Adrenal gland (tissue), 12 donors: ENCODE measurements around the gene TJP2. TPM values are rescaled to one million over a fixed set of nuclear protein-coding genes. Genes with fewer than 3 reads are reported as not detected.

Experiments
- DNase-seq, 7 donors: peaks; one replicate each; pipeline ENCODE4 v3.0.0-alpha.2; 2019 to 2020
- H3K27ac ChIP-seq, 5 donors: fragments of 200-600 bp; sonication (generic) in 4 of 5; 1 replicate in 3 of 5; 2 replicates in 2 of 5; pipeline versions ENCODE4 v1.5.1 to v1.8.0; 2016 to 2020; ENCODE audit warnings: mild to moderate bottlenecking in 1 of 5
- H3K27me3 ChIP-seq: fragments of 200-600 bp; 2 replicates; pipeline ENCODE4 v1.8.0; 2021
- H3K36me3 ChIP-seq, 2 donors: fragments of 200-600 bp; replicated peaks in 1 of 2; 1 replicate in 1 of 2; 2 replicates in 1 of 2; pipeline versions ENCODE4 v1.5.1 to v1.8.0; 2018 to 2022
- H3K4me1 ChIP-seq, 2 donors: fragments of 200-600 bp; replicated peaks in 1 of 2; 1 replicate in 1 of 2; 2 replicates in 1 of 2; pipeline versions ENCODE4 v1.5.1 to v1.8.0; 2018 to 2021
- H3K4me3 ChIP-seq, 4 donors: fragments of 200-600 bp; sonication (generic) in 3 of 4; one replicate each; pipeline ENCODE4 v1.5.1; 2016 to 2018
- H3K9me3 ChIP-seq, 3 donors: fragments of 200-600 bp; sonication (generic) in 1 of 3; replicated peaks in 1 of 3; 1 replicate in 2 of 3; 2 replicates in 1 of 3; pipeline versions ENCODE4 v1.5.1 to v1.8.0; 2016 to 2021
- CTCF ChIP-seq, 6 experiments: fragments of 450-650 bp in 4 of 6; fragments of 200-600 bp in 2 of 6; sonication (generic) in 1 of 6; IDR thresholded peaks; 1 replicate in 5 of 6; 2 replicates in 1 of 6; pipeline versions ENCODE4 v1.5.1 to v1.8.0; 2016 to 2021; ENCODE audit warnings: antibody characterized with exemption in 6 of 6, mild to moderate bottlenecking in 2 of 6, moderate library complexity in 1 of 6
- POLR2A ChIP-seq, 2 donors: fragments of 450-650 bp; IDR thresholded peaks; one replicate each; pipeline ENCODE4 v1.6.1; 2017; ENCODE audit warnings: antibody characterized with exemption in 2 of 2, mild to moderate bottlenecking in 2 of 2, moderate library complexity in 1 of 2
- WGBS, 4 donors: extraction: QIAGEN DNeasy Blood & Tissue Kit in 2 of 4; methylation state at CpG; one replicate each; pipeline versions ENCODE4 v1.1.5 to v1.1.7; 2013 to 2017; 5-methylcytosine and 5-hydroxymethylcytosine counted together
- intact Hi-C, 2 donors: fragments of 100-400 bp; cut with DNase I; formaldehyde crosslinking; loops; one replicate each; pipeline versions ENCODE4 v1.14.1 to v1.15.0; 2022 to 2023
- polyA plus RNA-seq, 3 donors: library from polyadenylated mRNA; stranded (reverse); fragments of 200-250 nt in 2 of 3; fragments of 350-450 nt in 1 of 3; fragmentation: Illumina TruSeq in 1 of 3; extraction: RNeasy Lipid Tissue Mini Kit (QIAGEN cat#74804) in 1 of 3; gene quantifications; one replicate each; pipeline ENCODE4 v1.2.3, GENCODE V29; 2013 to 2014
- total RNA-seq, 9 donors: library from RNA; depleted of rRNA in 4 of 9; stranded (reverse); fragments of >200 nt in 4 of 9; fragments of 120-200 nt in 1 of 9; fragmentation: NEBNext Ultra II Directional in 1 of 9; extraction: Animal tissue kit (Norgen Biotek cat#: 25700) in 1 of 9; gene quantifications; one replicate each; pipeline versions ENCODE4 v1.1.0 to v1.2.4, GENCODE V29; 2013 to 2023
- donor health status: healthy with polysubstance abuse.
- donor health status: Bipolar disorder and iron deficiency.
- donor health status: DM: yes; HTN: yes; CAD: no.
- donor health status: DM: no; HTN: no; CAD: no.
- donor health status: DM: no; HTN: no; CAD: no.
- donor health status: DM: yes; HTN: yes; CAD: no.

The TJP2 gene
- total and polyA plus RNA-seq, 12 donors = 14.5 to 108 (median 30.2) TPM

DNA sequence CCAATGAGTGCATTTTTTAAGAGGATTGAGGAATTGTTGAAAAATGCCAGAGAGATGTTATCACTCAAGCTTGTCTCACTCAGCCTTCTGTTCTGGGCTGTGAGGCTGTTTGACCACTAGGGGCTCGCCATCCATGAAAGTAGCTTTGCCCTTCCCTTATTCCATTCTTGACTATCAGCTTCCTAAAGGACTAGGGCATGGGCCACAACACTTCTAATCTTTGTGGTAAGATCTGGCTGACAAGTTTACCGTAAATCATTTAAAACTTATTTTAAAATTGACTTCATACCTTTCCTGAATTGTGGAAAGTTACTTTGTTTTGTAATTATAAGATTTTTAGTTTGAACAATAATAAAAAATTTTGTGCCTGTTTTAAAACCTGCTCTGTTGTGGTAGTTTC, 49.5 kb downstream of the TJP2 start:
- H3K4me1 ChIP-seq = no peaks in the 10 kb centered on the region
- TF ChIP-seq CTCF (IDR thresholded peaks at IDR 0.05) (peak; percentile 47 to 63 (median 58)), POLR2A (IDR thresholded peaks at IDR 0.05) (no peak)
- no peaks in the 10 kb centered on the region for H3K9me3 ChIP-seq
- no peak overlapping the region for H3K4me3 ChIP-seq
- WGBS, 4 donors = 50 to 70% (median 67%) methylated on average over 2 of the region's 2 CpGs
- H3K27ac ChIP-seq = no peak overlapping the region
- peaks cover 0 to 36% of the 10 kb centered on the region in 2 donors for H3K36me3 ChIP-seq
- no peaks in the 10 kb centered on the region for H3K27me3 ChIP-seq
- intact Hi-C loops = no loop called here
- peak in 5 of 7 donors; percentile 17 to 64 (median 43) for DNase-seq

- intact Hi-C loops = no loop called here
- TF ChIP-seq CTCF (IDR thresholded peaks at IDR 0.05) (no peak), POLR2A (IDR thresholded peaks at IDR 0.05) (no peak)
- no peak for DNase-seq
- no peak overlapping the region for H3K4me3 ChIP-seq
- no peak overlapping the region for H3K27ac ChIP-seq
- 69 to 87% (median 81%) methylated on average over 5 of the region's 5 CpGs for WGBS, 4 donors
- no peaks in the 10 kb centered on the region for H3K27me3 ChIP-seq
- H3K36me3 ChIP-seq = peaks cover 0 to 49% of the 10 kb centered on the region in 2 donors
- H3K4me1 ChIP-seq = no peaks in the 10 kb centered on the region
- H3K9me3 ChIP-seq = no peaks in the 10 kb centered on the region
Measured at GRCh38 chr9:69229367-69229766, 55.3 kb downstream of the TJP2 start.

GRCh38 chr9:69232135-69232534, 58.1 kb downstream of the TJP2 start:
- Histone ChIP-seq H3K4me3 (no peak overlapping the region), H3K4me1 (no peaks in the 10 kb centered on the region), H3K36me3 (peaks cover 0 to 43% of the 10 kb centered on the region in 2 donors), H3K9me3 (no peaks in the 10 kb centered on the region), H3K27me3 (no peaks in the 10 kb centered on the region), H3K27ac (no peak overlapping the region)
- 76 to 90% (median 87%) methylated on average over 6 of the region's 6 CpGs for WGBS, 4 donors
- TF ChIP-seq CTCF (IDR thresholded peaks at IDR 0.05) (no peak), POLR2A (IDR thresholded peaks at IDR 0.05) (no peak)
- intact Hi-C loops = no loop called here
- no peak for DNase-seq

GRCh38 chr9:69234683-69235082, 60.6 kb downstream of the TJP2 start:
- Histone ChIP-seq H3K4me1 (no peaks in the 10 kb centered on the region), H3K9me3 (no peaks in the 10 kb centered on the region), H3K4me3 (no peak overlapping the region), H3K27ac (no peak overlapping the region), H3K36me3 (peaks cover 0 to 45% of the 10 kb centered on the region in 2 donors), H3K27me3 (no peaks in the 10 kb centered on the region)
- intact Hi-C loops = no loop called here
- TF ChIP-seq CTCF (IDR thresholded peaks at IDR 0.05) (no peak), POLR2A (IDR thresholded peaks at IDR 0.05) (no peak)
- WGBS, 4 donors = 94 to 98% (median 97%) methylated on average over 3 of the region's 3 CpGs
- no peak for DNase-seq
